ENCODE measurements around the gene FAM83E.
A peak's percentile ranks its signal among the peaks of the same experiment; 100 is the strongest.
"Not testable (repeated sequence)": the region's sequence is repeated elsewhere in the genome, so short reads cannot be mapped to it uniquely, and the experiment has no call there.

FAM83E gene

GRCh38 chr19:48611872-48612271, 3.0 kb downstream of the FAM83E start:
- DNase-seq (ENCODE audit: low spot score) = no peak

- no peak for DNase-seq (ENCODE audit: low spot score)
These were observed 5.2 kb downstream of the FAM83E start for GRCh38 chr19:48609571-48610108.

- DNase-seq (ENCODE audit: low spot score) = peak; percentile 37
These were observed 6.0 kb downstream of the FAM83E start for GRCh38 chr19:48608798-48609263.

- DNase-seq (ENCODE audit: low spot score) = no peak
These were observed 7.5 kb downstream of the FAM83E start for GRCh38 chr19:48607359-48607755.

- no peak for DNase-seq (ENCODE audit: low spot score)
These were observed 8.2 kb downstream of the FAM83E start, which contains the start of gene SPACA4 for GRCh38 chr19:48606463-48607358. SPACA4 (plus strand) TSS chr19:48606742; CDS start chr19:48606979, 237 bp downstream.

- no peak for DNase-seq (ENCODE audit: low spot score)
These were observed 11.0 kb downstream of the FAM83E start for GRCh38 chr19:48603850-48604249.

GRCh38 chr19:48603449-48603848, 11.4 kb downstream of the FAM83E start:
- no peak for DNase-seq (ENCODE audit: low spot score)

- DNase-seq (ENCODE audit: low spot score) = no peak
These were observed 11.9 kb downstream of the FAM83E start for GRCh38 chr19:48603001-48603400.

GRCh38 chr19:48600679-48601417, 14.0 kb downstream of the FAM83E start:
- no peak for DNase-seq (ENCODE audit: low spot score)

GRCh38 chr19:48598996-48599700, 15.7 kb downstream of the FAM83E start:
- no peak for DNase-seq (ENCODE audit: low spot score)

GRCh38 chr19:48596679-48597465, 18.0 kb downstream of the FAM83E start:
- no peak for DNase-seq (ENCODE audit: low spot score)

- no peak for DNase-seq (ENCODE audit: low spot score)
These were observed 18.6 kb downstream of the FAM83E start for GRCh38 chr19:48596237-48596636.

GRCh38 chr19:48595833-48596232, 19.0 kb downstream of the FAM83E start:
- no peak for DNase-seq (ENCODE audit: low spot score)

GRCh38 chr19:48595171-48595570, 19.7 kb downstream of the FAM83E start:
- DNase-seq (ENCODE audit: low spot score) = no peak

GRCh38 chr19:48591021-48591420, 23.9 kb downstream of the FAM83E start:
- DNase-seq (ENCODE audit: low spot score) = no peak

- peak; percentile 88 for DNase-seq (ENCODE audit: low spot score)
These were observed 26.0 kb downstream of the FAM83E start for GRCh38 chr19:48588670-48589401.

- no peak for DNase-seq (ENCODE audit: low spot score)
These were observed 27.5 kb downstream of the FAM83E start for GRCh38 chr19:48587387-48587786.

GRCh38 chr19:48582168-48582567, 32.7 kb downstream of the FAM83E start:
- DNase-seq (ENCODE audit: low spot score) = no peak

GRCh38 chr19:48578891-48579290, 36.0 kb downstream of the FAM83E start:
- DNase-seq (ENCODE audit: low spot score) = no peak

GRCh38 chr19:48577908-48578307, 37.0 kb downstream of the FAM83E start:
- not testable (repeated sequence) for DNase-seq (ENCODE audit: low spot score)
